ENCODE data around the gene RAB44. TPM values are rescaled to one million over a fixed set of nuclear protein-coding genes. Genes with fewer than 3 reads are reported as not detected.

Gene RAB44
- total and polyA plus RNA-seq, 2 of the 13 experiments (the other 11 are each of a cell fraction or from before 2014, with no cell fraction given) = not detected

DNA sequence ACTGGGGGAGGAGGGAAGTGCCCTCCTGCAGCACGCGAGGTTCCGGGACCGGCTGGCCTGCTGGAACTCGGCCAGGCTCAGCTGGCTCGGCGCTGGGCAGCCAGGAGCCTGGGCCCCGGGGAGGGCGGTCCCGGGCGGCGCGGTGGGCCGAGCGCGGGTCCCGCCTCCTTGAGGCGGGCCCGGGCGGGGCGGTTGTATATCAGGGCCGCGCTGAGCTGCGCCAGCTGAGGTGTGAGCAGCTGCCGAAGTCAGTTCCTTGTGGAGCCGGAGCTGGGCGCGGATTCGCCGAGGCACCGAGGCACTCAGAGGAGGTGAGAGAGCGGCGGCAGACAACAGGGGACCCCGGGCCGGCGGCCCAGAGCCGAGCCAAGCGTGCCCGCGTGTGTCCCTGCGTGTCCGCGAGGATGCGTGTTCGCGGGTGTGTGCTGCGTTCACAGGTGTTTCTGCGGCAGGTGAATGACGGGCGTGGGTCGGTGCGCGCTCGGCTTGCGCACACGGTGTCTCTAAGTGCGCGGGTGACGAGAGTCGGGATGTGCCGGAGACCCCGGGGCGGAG lies 19.1 kb upstream of the RAB44 start, which contains the start of gene CDKN1A (continued):
- TF ChIP-seq AHDC1 (CRISPR knock-in tag; IDR thresholded peaks at IDR 0.05; ENCODE audit: borderline replicate concordance) = no peak
- TF ChIP-seq TEAD3 (CRISPR knock-in tag; optimal IDR thresholded peaks at IDR 0.05; ENCODE audit: borderline replicate concordance) = peak; percentile 32
- no peak for TF ChIP-seq NR3C1 (CRISPR knock-in tag; IDR thresholded peaks at IDR 0.05)
- no peak for TF ChIP-seq RFX3 (CRISPR knock-in tag; IDR thresholded peaks at IDR 0.05)
- TF ChIP-seq HNRNPLL (IDR thresholded peaks at IDR 0.05; ENCODE audit: low read depth, low read length, poor library complexity, severe bottlenecking) = peak; percentile 82
- no peak; the same call in 1 of the 2 replicates for TF ChIP-seq ZFP41 (CRISPR knock-in tag; IDR thresholded peaks at IDR 0.05; ENCODE audit: borderline replicate concordance)
- TF ChIP-seq CENPX (CRISPR knock-in tag; IDR thresholded peaks at IDR 0.05) = no peak
- TF ChIP-seq ELK4 (CRISPR knock-in tag; IDR thresholded peaks at IDR 0.05; ENCODE audit: borderline replicate concordance) = no peak
- peak; percentile 86; the same call in 1 of the 2 replicates for TF ChIP-seq ZNF782 (CRISPR knock-in tag; IDR thresholded peaks at IDR 0.05; ENCODE audit: borderline replicate concordance)
- TF ChIP-seq MAFK (conservative IDR thresholded peaks at IDR 0.05 in 1 of 2, IDR thresholded peaks at IDR 0.05 in 1 of 2; ENCODE audit: low read length in 2 of 2) = no peak
- TF ChIP-seq, protein P1, sequence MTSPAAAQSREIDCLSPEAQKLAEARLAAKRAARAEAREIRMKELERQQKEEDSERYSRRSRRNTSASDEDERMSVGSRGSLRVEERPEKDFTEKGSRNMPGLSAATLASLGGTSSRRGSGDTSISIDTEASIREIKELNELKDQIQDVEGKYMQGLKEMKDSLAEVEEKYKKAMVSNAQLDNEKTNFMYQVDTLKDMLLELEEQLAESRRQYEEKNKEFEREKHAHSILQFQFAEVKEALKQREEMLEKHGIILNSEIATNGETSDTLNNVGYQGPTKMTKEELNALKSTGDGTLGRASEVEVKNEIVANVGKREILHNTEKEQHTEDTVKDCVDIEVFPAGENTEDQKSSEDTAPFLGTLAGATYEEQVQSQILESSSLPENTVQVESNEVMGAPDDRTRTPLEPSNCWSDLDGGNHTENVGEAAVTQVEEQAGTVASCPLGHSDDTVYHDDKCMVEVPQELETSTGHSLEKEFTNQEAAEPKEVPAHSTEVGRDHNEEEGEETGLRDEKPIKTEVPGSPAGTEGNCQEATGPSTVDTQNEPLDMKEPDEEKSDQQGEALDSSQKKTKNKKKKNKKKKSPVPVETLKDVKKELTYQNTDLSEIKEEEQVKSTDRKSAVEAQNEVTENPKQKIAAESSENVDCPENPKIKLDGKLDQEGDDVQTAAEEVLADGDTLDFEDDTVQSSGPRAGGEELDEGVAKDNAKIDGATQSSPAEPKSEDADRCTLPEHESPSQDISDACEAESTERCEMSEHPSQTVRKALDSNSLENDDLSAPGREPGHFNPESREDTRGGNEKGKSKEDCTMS (CRISPR knock-in tag; conservative IDR thresholded peaks at IDR 0.05) = no peak; the same call in 1 of the 2 replicates
- no peak for TF ChIP-seq ESRRA (CRISPR knock-in tag; IDR thresholded peaks at IDR 0.05; ENCODE audit: low read depth)
- no peak for TF ChIP-seq TCF12 (IDR thresholded peaks at IDR 0.05)
- TF ChIP-seq TCF12 (CRISPR knock-in tag; IDR thresholded peaks at IDR 0.05) = no peak
- TF ChIP-seq KLF11 (CRISPR knock-in tag; IDR thresholded peaks at IDR 0.05) = no peak
- no peak; the same call in 1 of the 2 replicates for TF ChIP-seq GMEB1 (CRISPR knock-in tag; IDR thresholded peaks at IDR 0.05; ENCODE audit: borderline replicate concordance)
- TF ChIP-seq, protein P2, sequence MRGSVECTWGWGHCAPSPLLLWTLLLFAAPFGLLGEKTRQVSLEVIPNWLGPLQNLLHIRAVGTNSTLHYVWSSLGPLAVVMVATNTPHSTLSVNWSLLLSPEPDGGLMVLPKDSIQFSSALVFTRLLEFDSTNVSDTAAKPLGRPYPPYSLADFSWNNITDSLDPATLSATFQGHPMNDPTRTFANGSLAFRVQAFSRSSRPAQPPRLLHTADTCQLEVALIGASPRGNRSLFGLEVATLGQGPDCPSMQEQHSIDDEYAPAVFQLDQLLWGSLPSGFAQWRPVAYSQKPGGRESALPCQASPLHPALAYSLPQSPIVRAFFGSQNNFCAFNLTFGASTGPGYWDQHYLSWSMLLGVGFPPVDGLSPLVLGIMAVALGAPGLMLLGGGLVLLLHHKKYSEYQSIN (CRISPR knock-in tag; IDR thresholded peaks at IDR 0.05; ENCODE audit: borderline replicate concordance) = 0 out of 2 replicates have a peak, but pooled peaks have one; percentile 86
